DMS79 treated with DMSO at 0.1 percent for 48 hours (cell line): Measurements from ENCODE around the gene TGFBR1.
A peak's percentile ranks its signal among the peaks of the same experiment; 100 is the strongest.

Experiments used
- DNase-seq: peaks from one replicate; lab custom pipeline; 2025; lab: John Stamatoyannopoulos, UW

The TGFBR1 gene

DNA sequence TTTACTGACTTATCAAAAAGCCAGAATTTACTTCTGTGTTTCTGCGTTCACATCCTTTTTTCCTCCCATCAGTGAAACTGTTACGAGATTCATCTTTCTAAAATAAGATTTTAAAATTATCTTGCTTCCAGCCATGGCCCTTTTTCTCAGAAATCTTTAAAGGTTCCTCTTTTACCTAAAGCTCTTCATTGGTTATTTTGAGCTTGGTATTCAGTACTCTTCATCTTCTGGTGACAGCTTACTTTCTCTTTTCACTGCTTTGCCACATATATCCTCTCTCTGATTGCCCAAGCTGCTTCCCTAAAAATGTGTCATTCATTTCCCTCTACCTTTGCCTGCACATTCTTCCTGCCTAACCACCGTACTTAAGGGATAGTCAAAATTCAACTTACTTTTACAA is 32.3 kb downstream of the TGFBR1 start:
- no peak for DNase-seq

DNA sequence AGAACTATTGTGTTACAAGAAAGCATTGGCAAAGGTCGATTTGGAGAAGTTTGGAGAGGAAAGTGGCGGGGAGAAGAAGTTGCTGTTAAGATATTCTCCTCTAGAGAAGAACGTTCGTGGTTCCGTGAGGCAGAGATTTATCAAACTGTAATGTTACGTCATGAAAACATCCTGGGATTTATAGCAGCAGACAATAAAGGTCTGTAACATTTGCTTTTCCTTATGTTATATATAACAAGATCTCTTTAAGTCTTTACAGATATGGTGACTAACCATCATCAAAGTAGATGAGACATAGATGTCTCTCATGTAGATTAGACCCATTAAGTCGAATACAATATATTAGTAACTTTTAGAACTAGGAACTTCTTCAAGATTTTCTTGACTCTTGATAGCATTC is 33.0 kb downstream of the TGFBR1 start:
- no peak for DNase-seq

DNA sequence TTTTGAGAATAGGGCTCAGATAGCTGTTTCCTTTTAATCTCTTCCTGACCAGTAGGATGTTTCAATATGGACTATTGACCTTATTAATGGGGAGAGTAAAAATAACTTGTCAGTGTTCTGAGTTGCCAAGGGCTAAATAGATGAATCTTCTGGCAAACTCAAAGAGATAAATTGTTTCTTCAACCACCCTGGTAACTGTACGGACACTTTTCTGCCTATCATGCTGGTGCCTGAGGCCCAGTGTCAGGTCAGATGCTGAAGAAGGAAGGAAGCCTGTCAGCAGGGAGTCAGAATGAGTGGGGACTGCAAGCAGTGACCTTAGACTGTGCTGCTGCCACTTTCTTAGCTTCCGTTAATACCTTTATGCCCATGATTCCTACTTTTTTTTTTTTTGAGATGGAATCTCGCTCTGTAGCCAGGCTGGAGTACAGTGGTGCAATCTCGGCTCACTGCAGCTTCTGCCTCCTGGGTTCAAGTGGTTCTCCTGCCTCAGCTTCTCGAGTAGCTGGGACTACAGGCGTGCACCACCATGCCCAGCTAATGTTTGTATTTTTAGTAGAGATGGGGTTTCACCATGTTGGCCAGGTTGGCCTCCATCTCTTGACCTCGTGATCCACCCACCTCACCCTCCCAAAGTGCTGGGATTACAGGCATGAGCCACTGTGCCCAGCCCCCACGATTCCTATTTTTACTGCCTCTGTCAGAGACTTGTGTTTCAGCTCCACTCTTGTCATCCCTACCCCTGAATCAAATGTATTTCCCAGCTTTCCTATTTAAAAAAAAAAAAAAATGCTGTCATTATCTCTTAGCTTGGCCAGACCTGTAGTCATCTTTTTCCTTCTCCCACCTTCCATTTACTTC is 33.7 kb downstream of the TGFBR1 start:
- DNase-seq, result no peak

DNA sequence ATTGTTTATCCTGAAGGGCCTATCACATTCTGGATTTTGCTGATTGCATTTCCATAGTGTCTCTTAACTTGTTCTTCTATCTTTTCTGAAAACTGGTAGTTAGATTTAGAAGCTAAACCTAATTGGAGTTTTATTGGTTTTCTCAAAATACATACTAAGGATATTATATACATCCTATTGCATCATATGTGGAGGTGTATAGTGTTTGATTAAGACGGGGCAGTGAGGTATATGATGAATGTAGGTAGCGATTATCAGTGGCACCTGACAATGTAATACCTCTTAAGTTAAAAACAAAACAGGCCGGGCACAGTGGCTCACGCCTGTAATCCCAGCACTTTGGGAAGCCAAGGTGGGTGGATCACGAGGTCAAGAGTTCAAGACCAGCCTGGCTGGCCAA is 35.0 kb downstream of the TGFBR1 start:
- DNase-seq, result no peak

DNA sequence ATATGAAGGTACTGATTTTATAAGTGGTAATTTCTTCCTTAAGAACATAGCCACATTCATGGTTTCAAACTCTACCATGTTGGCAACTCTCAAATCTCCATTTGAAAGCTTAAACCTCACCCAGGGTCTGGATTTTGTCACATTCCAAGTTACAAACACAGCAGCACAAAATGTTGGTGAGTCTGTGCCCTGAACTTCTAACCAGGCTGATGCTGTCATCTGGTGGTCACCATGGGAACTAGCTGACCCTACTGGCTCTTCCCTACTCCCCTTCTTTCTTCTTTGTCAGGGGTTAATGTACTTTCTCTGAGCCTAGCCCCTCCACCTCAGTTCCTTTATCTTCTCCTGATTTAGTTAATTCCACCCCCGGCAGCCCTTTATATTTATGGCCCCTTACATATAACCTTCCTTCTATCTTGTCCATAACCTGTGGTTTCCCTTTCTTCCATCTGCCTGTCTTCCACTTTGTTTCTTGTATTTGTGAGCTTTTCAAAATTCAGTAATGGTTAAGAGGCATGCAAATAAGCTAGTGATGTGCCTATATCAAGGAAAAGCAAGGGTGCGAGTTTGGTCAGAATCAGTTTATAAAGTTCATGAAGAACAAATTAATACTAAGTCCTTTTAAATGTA is 35.9 kb downstream of the TGFBR1 start:
- DNase-seq, result peak; percentile 0

DNA sequence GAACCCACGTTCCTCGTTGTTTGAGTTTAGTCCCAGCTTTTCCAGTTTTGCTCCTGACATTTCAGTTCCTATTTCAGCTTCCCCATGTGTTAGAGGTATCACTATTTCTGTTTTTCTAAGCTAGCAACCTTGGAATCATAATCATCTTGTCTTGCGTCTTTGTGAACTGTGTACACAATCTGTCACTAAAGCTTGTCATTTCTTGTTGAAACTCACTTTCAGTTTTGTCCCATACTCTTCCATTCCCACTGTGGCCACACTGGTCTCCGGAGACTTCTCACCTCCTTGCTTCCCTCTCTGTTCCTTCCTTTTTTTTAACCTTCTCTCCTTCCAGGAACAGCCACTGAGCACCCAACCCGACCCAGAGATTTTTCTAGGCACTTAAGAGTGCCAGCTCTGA is 36.9 kb downstream of the TGFBR1 start:
- no peak for DNase-seq

DNA sequence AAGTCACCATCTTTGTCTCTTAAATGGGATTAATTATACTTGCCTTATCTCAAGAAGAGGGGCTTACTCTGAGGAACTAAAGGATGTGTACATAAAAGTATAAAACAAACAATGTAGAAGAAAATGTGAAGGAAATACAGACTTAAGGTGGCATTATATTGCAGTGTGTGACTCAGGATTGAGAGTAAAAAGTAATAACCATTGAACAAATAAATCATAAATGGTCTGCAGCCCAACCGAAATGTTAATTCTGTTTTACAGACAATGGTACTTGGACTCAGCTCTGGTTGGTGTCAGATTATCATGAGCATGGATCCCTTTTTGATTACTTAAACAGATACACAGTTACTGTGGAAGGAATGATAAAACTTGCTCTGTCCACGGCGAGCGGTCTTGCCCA is 37.4 kb downstream of the TGFBR1 start:
- DNase-seq, result no peak

DNA sequence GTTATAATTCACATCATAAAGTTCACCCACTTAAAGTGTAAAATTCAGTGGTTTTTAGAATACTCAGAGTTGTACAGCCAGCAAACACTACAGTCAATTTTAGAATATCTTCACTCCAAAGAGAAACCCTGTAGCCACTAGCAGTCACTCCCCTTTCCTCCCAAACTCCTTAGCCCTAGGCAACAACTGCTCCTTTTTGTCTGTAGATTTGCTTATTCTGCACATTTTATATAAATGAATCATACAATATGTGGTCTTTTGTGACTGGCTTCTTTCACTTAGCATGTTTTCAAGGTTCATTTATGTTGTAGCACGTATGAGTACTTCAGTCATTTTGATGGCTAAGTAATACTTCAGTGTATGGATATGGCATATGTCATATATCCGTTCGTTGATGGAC is 38.7 kb downstream of the TGFBR1 start:
- DNase-seq, result no peak

DNA sequence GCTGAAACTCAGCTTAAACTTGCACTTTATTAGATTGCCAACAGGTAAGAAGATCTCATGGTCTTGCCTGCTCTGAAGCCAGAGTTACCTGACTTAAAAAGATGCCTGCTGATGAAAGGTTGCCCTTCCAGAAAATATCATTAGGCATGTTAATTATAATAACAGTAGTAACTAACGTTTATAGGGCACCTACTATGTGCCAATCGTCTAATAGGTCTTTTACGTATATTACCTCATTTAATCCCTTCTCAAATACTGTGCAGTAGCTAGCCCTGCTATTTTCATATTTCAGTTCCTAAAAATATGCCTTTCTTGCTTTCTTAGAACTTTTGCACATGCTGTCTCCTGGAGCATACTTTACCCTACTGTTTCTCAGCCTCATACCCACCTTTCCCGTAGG is 40.1 kb downstream of the TGFBR1 start:
- no peak for DNase-seq

DNA sequence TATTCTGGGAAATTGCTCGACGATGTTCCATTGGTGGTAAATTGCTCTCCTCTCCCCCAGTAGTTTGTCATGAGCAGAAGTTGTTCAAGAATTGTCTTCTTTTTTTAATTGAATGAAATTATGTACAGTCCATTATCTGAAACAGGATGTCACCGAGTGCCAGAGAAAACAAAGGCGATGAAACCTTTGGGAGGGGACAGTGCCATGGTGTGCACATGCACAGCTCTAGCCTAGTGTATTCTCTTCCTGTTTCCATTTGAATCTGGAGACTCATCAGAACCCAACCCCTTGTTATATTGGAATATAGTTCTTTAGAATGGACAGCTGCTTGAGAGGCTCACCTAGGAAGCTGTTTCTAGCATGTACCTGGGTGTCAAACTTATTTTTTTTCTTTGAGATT is 41.7 kb downstream of the TGFBR1 start:
- DNase-seq, result no peak

DNA sequence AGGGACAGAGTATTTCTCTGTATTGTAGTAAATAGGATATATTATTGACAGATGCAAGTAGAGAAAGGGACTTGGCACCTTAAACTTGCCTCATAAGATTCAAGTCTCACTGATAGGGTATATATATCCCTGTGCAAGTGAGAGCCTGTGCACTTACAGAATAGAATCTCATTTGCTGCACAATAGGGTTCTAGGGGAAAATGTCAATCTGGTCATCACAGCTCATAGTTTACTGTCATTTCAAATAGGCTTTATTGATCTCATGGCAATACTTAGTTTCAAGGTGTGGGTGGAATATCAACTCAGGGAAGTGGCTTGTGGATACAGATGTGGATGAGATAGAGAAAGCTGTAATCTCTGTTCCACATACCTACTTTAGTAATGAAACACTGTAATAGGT is 42.3 kb downstream of the TGFBR1 start:
- no peak for DNase-seq

DNA sequence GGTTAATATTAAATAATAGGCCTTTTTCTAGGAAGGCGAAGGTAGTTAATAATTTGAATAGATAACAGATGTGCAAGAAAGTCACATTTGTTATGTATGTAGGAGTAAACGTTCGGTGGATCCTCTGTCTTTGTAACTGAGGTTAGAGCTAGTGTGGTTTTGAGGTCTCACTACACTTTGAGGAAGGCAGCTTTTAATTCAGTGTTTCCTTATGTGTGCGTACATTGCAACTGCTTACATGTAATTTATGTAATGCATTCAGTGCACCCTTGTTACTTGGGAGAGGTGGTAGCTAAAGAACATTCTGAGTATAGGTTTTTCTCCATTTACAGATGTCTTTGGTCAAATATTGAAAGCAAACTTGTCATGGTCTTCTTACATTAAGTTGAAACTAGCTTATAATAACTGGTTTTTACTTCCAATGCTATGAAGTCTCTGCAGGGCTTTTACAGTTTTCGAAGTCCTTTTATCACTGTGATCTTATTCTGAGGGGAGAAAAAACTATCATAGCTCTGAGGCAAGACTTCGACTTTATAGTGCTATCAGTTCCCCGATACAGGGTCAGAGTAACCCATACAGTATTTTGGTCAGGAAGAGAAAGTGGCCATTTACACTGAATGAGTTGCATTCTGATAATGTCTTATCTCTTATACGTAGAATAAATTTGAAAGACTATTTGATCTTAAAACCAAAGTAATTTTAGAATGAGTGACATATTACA is 45.7 kb downstream of the TGFBR1 start:
- no peak for DNase-seq

DNA sequence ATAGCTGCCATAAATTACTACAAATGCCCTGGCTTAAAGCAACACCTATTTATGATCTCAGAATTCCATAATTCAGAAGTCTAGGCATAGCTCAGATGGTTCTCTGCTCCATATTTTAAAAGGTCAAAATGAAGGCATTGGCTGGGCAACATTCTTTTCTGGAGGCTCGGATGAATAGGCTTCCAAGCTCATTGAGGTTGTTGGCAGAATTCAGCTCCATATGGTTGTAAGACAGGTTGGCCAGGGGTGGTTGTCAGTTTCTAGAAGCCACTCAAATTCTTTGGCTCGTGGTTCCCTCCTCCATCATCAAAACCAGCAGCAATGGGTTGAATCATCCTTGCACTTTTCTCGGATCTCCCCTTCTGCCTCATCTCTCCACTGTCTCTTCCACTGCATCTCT is 49.4 kb downstream of the TGFBR1 start:
- no peak for DNase-seq

DNA sequence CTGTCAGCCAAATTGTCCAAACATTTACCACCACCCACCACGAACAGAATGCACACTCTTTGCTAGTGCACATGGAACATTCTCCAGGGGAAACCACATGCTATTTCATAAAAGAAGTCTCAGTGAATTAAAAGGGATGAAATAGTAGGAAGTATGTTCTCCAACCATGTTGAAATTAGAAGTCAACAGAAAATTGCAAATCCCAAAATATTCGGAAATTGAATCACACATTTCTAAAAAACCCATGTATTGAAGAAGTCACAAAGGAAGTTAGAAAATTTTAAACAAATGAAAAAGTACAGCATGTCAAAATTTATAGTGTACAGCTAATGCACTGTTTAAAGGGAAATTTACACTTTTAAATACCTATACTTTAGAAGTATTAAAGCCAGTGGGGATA is 50.8 kb downstream of the TGFBR1 start:
- no peak for DNase-seq

DNA sequence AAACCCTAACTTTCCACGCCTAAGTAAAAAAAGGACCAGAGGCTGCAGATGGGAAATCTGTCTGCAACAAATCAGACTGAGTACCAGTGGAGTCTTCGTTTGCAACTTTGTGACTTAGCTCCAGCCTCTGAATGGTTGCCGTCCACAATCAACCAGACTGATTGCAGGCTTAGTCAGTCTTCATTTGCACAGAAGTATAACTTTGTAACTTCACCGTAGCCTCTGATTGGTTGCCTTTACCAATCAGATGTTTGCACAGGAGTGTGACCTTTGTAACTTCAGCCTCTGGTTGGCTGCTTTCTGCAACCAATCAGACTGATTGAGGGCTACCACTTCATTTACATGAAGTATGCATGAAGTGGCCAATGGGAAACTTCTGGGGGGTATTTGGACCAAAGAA is 53.7 kb downstream of the TGFBR1 start:
- DNase-seq, result no peak

DNA sequence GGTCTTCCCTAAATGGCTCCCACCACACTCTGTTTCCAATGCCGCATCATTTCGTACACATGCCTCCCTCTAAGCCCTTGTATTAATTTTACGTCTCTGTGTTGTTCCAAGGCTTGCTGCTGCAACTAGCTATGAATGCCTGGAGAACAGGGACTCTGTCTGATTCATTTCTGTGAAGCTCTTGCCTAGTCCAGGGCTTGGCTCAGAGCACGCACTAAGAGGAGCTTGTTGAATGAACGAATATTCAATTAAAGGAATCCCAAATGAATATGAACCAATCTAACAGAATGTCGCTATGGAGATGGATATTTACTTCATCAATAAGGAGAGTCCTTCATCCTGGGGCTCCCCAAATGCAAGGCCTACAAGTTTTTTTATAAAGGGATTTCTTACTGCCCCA is 55.3 kb downstream of the TGFBR1 start:
- no peak for DNase-seq

DNA sequence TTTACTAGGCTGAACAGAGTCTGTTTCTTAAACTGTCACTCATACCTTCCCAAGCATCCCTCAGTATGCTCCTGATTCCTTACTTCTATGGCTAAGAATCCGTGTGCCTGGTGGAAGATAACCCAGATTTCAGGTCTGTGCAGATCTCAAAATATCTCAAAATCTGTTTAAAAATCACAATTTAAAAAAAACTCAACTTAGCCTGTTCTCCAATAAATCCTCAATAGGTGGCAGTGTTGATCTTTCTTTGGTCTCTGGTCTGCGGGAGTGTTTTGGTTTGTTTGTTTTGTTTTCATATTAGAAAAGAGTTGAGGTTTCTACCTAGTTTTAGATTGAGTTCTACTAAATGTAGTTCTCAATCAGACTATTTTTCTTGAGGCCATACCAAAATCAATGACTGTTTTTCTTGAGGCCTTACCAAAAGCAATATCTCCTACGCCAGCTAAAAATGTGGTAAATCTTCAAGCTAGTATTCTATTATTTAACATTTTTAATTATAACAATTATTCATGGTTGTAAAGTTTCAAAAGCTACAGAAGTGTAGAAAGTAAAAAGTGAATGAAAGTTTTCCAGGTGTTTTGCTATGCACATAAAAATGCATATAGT is 57.9 kb downstream of the TGFBR1 start:
- DNase-seq, result peak; percentile 1

DNA sequence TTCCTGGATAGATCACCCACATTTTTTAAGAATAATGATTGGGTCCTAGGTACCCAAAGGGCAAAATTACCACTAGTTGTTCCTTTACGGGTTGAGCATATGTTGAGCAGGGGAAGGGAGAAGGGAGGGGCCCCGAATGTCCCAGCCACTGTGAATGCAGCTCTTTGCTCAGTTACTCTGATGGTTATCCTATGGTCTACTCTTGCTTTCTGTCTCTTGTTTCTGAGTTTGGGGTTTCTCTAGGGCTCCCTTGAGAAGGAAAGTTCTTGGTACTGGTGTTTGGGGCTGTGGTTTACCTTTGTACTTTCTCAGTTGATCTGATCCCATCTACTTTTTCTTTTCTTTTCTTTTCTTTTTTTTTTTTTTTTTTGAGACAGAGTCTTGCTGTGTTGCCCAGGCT is 61.2 kb downstream of the TGFBR1 start:
- no peak for DNase-seq

DNA sequence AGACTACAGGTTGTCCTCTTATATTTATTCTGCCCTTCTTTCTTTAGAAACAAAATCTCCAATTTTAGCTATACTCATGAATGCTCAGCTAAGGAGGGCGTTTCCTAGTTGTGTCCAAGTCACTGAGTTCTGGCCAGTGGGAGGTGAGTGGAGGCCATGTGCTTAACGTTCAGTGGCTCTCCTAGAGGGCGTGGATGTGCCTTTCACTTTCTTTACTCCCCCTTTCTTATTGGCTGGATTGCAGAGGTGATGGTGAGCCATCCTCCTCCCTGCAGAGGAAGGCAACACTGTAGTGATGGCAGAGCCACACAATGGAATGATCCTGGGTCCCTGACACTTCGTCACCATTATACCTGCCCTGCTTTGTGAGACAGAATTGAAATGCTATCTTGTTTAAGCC is 62.2 kb downstream of the TGFBR1 start:
- no peak for DNase-seq

DNA sequence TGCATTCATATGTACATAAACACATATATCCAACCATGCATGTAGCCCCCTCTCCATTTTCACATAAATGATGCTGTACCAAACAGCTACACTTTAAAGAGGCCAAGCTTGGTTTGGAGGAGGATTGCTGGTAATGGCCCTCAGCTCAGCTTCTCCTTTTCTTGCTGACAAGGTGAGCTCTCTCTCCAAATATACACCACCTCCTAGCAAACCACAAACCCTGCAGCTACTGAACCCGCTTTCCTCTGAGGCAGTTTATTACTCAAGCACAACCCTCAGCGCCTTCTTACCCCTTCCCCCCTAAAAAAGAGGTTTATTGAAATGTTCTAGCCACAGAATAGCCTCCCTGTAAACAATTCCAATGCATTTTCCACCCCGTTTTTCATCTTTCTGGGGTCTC is 62.8 kb downstream of the TGFBR1 start:
- DNase-seq, result peak; percentile 6

DNA sequence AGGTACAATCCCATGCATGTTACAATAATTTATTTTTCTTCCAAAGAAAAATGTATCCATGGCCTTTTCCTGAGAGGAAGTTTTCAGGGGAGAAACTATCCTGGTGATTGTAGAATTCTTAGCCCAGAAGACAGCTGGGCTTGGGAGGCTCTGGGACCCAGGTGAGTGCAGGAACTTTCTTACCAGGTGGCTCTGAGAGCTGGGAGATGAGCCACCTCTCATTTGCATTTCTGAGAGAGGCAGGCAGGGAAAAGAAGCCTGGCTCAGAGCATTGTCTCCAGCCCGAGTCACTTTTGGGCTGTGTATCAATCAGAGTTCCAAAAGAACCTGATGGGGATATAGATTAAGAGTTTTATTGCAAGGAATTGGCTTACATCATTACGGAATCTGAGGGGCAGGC is 64.2 kb downstream of the TGFBR1 start:
- no peak for DNase-seq

DNA sequence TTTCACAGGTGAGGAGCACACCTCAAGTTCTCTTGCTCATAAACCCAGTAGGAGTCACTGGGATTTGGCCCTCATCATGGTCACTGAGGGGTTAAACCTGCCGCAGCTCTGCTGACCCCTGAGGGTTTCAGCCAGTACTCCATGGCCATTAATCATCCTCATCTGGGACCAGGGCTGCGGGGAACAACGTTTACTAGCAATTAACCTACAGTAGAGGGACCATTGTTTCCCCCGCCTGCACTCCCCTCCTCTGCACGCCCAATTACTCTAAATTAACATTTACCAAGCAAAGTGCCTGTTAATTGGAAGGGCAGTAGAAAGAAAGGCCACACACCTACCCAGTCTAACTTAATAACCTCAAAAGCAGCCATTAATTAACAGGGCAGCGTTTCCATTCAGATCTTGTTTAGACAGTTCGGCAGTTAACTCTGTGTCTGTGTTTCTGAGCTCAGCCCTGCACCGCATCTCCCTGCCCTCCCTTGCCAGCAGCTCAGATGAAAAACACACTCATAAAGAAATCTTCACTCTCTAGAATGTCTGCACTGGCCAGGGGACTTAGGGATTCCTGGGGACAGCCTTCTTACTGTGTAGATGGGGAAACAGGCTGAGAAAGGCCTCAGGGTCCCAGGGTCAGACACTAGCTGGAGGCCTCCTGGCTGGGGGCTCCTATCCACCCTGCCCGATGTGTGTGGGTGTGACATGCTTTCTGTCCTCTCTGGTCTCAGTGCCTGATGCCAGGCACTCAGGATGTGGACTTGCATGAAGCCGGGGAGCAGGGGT is 65.3 kb downstream of the TGFBR1 start:
- peak; percentile 4 for DNase-seq
